ENCODE data around the gene PPIB.
"Not testable (repeated sequence)": the region's sequence is repeated elsewhere in the genome, so short reads cannot be mapped to it uniquely, and the experiment has no call there.

The PPIB gene

DNA sequence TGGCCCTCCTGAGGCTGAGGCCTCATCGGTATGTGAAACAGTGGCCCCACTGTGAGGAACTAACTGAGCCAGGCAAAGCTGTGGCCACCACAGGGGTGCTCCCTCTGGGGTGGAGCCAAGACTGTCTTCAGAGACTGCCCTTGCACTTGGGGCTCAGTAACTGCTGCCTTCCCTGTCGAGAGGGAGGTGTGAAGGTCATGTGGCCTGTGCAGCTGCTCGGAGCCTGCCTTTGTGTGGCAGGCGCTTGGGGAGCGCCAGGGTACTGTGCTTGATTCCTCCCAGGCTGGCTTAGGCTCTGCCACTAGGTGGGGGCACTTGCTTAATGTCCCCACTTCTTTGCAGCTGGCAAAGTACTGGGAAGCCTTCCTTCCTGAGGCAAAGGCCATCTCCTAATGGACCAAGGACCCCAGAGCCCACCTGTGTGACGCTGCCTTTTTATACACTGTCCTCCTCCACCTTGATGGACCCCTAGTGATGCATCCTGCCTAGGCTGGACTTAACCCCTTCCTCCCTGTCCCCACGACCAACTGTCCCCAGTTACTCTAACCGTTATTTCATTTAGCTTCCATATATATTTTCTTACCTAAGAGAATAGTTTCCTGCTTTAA, 25.5 kb downstream of the PPIB start:
- peaks cover 27% of the 10 kb centered on the region for H3K36me3 Mint-ChIP-seq (ENCODE audit: low read depth)
- no peak for DNase-seq
- H3K4me3 Mint-ChIP-seq: no peak overlapping the region

DNA sequence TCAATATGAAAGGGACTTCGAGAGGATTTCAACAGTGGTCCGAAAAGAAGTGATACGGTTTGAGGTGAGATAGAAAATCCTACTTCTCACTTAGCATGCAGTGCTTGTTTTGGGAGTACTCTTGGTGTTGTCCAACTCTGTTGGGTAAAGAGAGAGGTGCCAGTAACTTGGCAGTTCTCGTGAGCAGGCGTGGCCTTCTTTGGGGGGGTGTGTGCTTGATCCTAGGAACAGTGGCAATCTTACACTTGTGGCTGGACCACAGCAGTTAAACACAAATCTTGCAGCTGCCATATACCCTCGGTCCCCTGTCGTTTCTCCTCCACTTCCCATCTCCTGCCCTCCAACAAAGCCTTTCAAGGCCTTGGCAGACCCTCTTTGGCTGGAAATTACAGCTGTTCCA, 26.5 kb downstream of the PPIB start:
- DNase-seq (no peak), ATAC-seq (no peak)
- H3K9me3 Mint-ChIP-seq: no peaks in the 10 kb centered on the region
- H3K4me1 Mint-ChIP-seq: no peaks in the 10 kb centered on the region
- H3K36me3 Mint-ChIP-seq (ENCODE audit: low read depth): peaks cover 35% of the 10 kb centered on the region
- no peak overlapping the region for H3K4me3 Mint-ChIP-seq
- no peak overlapping the region for H3K27ac Mint-ChIP-seq
- H3K27me3 Mint-ChIP-seq: no peaks in the 10 kb centered on the region

More for the DNA sequence above, 25.5 kb downstream of the PPIB start:
- no peak overlapping the region for H3K27ac Mint-ChIP-seq
- H3K27me3 Mint-ChIP-seq: no peaks in the 10 kb centered on the region
- no peaks in the 10 kb centered on the region for H3K9me3 Mint-ChIP-seq
- no peaks in the 10 kb centered on the region for H3K4me1 Mint-ChIP-seq
- ATAC-seq: peak; percentile 43

DNA sequence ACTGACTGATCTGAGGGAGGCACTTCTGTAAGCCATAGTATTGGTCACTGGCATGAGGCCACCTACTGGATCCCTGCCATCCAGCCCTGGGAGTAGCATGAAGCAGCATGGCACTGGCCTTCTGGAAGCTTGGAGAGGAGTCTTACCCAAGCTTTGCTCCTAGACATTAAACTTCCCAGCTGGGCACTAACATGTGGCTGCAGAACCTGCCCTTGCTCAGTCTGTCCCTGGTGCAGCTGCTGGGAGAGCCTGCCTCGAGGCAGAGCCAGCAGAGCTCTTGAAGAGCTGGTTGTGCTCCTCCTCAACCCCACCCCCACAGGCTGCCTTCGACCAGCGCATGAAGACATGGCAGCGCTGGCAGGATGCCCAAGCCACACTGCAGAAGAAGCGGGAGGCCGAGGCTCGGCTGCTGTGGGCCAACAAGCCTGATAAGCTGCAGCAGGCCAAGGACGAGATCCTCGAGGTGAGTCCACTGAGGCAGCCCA, 28.4 kb downstream of the PPIB start:
- Mint-ChIP-seq H3K27me3 (no peaks in the 10 kb centered on the region), H3K36me3 (ENCODE audit: low read depth) (peaks cover 38% of the 10 kb centered on the region), H3K4me3 (no peak overlapping the region), H3K4me1 (no peaks in the 10 kb centered on the region), H3K9me3 (no peaks in the 10 kb centered on the region), H3K27ac (no peak overlapping the region)
- ATAC-seq (no peak), DNase-seq (no peak)

DNA sequence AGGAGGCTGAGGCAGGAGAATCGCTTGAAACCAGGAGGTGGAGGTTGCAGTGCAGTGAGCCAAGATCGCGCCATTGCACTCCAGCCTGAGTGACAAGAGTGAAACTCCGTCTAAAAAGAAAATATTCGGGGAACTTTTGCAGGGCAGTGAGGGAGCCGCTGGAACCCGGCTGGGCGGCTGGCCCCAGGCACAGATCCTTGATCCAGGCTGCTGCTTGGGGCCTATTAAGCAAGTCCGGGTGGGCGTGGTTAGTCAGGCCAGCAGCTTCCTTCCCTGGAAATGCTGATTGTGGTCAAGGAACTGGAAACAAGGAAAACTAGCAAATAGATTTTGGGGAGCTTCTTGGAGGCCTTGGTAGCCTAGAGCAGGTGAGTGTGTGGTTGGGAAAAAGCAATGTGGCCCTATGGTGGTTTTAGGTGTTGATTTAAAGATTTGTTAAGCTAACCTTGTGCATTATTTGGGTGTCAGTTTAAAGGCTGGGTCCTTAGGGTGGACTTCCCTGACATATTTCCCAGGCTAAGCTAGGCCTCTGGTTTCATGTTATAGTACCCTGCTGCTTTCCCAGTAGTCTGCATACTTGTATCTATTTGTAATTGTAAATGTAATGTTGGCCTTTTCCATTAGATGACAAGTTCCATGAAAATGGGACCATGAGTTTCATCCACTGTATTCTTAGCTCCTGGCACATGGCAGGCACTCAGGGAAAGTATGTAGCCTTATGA, 29.0 kb downstream of the PPIB start:
- no peaks in the 10 kb centered on the region for H3K9me3 Mint-ChIP-seq
- H3K4me1 Mint-ChIP-seq: no peaks in the 10 kb centered on the region
- no peak overlapping the region for H3K27ac Mint-ChIP-seq
- H3K27me3 Mint-ChIP-seq: no peaks in the 10 kb centered on the region
- H3K4me3 Mint-ChIP-seq: no peak overlapping the region
- peaks cover 42% of the 10 kb centered on the region for H3K36me3 Mint-ChIP-seq (ENCODE audit: low read depth)
- DNase-seq: no peak
- no peak for ATAC-seq

DNA sequence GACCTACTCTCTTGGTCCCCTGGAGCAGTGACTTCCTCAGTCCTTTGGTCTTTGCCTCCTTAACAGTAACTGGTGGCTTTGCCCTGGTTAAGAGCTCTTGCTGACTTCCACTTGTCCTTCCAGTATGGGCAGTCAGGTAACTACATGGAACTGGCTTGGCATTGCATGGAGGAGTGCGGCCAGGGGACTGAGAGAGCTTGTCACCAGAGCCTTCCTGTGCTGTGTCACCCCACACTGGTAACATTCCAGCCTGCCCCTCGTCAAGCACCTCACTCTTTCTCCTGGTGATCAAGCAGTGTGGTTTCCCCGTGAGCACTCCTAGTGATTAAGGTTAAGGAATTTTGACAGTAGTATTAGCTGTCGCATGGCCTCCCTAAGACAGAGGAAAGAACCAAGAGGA, 30.6 kb downstream of the PPIB start:
- Mint-ChIP-seq H3K27me3 (no peaks in the 10 kb centered on the region), H3K9me3 (no peaks in the 10 kb centered on the region), H3K27ac (no peak overlapping the region), H3K36me3 (ENCODE audit: low read depth) (peaks cover 51% of the 10 kb centered on the region), H3K4me3 (no peak overlapping the region), H3K4me1 (no peaks in the 10 kb centered on the region)
- DNase-seq (no peak), ATAC-seq (no peak)

DNA sequence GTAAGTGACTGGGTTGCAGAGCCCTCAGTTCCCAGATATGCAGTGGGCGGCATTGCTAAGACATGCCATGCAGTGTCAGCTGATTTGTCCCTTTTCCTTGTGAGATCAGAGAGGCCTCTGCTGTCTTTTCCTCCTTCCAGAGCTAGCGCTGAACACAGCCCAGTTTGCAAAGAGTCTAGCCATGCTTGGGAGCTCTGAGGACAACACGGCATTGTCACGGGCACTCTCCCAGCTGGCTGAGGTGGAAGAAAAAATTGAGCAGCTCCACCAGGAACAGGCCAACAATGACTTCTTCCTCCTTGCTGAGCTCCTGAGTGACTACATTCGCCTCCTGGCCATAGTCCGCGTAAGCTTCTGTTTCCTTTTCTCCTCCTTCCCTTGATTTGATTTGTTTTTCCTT, 31.3 kb downstream of the PPIB start:
- DNase-seq: no peak
- no peaks in the 10 kb centered on the region for H3K9me3 Mint-ChIP-seq
- H3K4me3 Mint-ChIP-seq: no peak overlapping the region
- H3K36me3 Mint-ChIP-seq (ENCODE audit: low read depth): peaks cover 51% of the 10 kb centered on the region
- ATAC-seq: no peak
- H3K27me3 Mint-ChIP-seq: no peaks in the 10 kb centered on the region
- no peaks in the 10 kb centered on the region for H3K4me1 Mint-ChIP-seq
- H3K27ac Mint-ChIP-seq: no peak overlapping the region

DNA sequence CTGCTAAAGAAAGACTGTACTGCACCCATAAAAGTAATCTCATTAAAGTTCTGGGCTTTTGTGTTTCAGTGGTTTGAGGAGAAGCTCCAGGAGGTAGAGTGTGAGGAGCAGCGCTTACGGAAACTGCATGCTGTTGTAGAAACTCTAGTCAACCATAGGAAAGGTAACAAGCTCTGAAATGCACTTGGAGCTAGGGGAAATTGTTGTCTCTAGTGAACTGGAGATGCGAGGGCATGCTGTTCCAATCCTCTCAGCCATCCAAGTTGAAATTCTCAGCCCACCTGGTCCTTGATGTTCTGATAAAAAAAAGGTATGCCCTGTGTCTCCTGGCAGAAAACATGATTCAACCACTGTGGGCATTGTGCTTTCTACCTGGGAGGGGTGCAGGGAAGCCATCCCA, 32.7 kb downstream of the PPIB start:
- Mint-ChIP-seq H3K36me3 (ENCODE audit: low read depth) (peaks cover 55% of the 10 kb centered on the region), H3K27ac (no peak overlapping the region), H3K4me3 (no peak overlapping the region), H3K9me3 (no peaks in the 10 kb centered on the region), H3K27me3 (no peaks in the 10 kb centered on the region), H3K4me1 (no peaks in the 10 kb centered on the region)
- ATAC-seq: no peak
- no peak for DNase-seq

DNA sequence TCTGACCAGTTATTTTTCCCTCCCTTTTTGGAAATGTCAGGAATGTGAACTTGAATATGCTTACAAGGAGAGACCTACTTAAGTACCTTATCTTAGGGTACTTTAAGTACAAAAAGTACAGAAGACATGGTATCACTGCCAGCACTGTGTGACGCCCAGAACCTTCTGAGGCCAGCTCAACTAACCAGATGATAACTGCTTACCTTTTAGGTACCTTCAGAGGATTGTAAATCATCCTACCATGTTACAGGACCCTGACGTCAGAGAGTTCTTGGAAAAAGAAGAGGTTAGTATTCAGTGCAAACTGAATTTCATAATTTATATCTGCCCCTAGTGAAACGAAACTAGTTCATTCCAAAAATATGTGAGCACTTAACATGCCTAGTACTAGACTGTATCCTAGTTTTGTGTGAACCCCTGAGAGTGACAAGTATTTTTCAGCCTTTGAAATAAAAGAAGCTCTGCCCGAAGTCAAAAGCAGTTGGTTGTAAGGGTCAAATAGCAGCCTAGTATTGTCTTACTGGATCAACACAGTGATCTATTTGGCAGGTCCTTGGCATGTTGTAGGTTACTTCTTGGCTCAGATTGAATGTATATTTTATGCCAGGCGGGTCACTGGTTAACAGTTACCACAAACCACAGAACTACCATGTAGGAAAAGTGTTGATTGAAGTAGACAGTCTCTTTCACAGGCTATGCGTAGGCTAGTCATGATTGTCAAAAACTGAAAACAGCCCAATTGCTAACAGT, 35.1 kb downstream of the PPIB start:
- no peak for ATAC-seq
- Mint-ChIP-seq H3K27ac (no peak overlapping the region), H3K9me3 (no peaks in the 10 kb centered on the region), H3K4me1 (no peaks in the 10 kb centered on the region), H3K4me3 (no peak overlapping the region), H3K36me3 (ENCODE audit: low read depth) (peaks cover 51% of the 10 kb centered on the region), H3K27me3 (no peaks in the 10 kb centered on the region)
- no peak for DNase-seq

DNA sequence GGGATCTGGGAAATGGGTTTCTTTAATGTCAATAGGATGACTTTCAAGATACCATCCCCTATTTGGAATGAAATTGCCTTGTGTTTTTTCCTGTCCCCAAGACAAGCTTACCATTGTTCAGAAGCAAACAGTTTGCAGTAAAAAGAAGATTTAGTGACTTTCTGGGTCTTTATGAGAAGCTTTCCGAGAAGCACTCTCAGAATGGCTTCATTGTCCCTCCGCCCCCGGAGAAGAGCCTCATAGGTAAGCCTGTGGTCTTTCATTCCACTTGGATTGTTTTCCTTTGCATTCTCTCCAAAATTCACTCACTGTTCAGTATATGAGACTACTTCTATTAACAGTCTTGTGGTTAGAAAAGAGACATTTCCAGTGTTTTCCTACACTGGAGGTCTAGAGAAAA, 36.8 kb downstream of the PPIB start:
- H3K4me3 Mint-ChIP-seq: no peak overlapping the region
- H3K9me3 Mint-ChIP-seq: no peaks in the 10 kb centered on the region
- DNase-seq (no peak), ATAC-seq (no peak)
- H3K36me3 Mint-ChIP-seq (ENCODE audit: low read depth): peaks cover 42% of the 10 kb centered on the region
- no peak overlapping the region for H3K27ac Mint-ChIP-seq
- no peaks in the 10 kb centered on the region for H3K4me1 Mint-ChIP-seq
- H3K27me3 Mint-ChIP-seq: no peaks in the 10 kb centered on the region

DNA sequence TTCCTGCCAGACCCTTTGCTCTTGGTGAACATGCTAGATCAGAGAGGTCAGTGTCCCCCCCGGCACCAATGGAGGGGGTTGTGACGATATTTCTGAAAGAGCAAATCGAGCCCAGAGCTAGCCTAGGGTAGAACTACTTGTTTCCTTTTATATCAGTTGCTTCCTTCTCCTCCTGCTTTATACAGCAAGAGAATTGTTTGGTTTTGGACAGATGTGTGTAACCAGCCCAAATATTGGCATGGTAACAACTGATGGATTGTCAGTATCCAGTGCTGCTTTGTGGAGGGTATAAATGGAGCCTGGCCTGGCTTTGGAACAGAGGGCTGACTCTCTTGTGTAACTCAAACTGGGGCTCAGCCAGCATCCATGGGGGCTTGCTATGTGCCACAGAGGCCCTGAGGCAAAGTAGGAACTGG, 39.9 kb downstream of the PPIB start:
- Mint-ChIP-seq H3K4me3 (no peak overlapping the region), H3K4me1 (no peaks in the 10 kb centered on the region), H3K27me3 (no peaks in the 10 kb centered on the region)

DNA sequence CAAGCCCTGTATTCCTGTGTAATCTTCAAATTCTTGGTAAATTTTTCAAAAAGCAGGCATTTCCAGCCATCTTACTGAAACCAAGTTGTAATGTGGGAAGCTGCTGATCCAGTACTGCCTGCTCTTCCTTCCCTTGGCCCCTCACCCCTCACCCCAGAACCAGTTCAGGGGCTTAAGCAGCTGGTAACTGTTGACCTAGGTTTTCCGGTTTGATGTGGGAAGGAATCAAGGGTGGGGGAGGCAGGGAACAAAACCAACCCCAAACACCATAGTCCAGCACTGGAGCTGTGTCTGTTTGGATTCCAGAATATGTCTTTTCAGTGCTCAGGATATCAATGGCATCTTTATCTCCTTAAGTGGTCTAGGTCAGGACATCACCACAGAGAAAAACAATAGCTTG, 40.4 kb downstream of the PPIB start:
- H3K4me1 Mint-ChIP-seq: no peaks in the 10 kb centered on the region
- H3K9me3 Mint-ChIP-seq: no peaks in the 10 kb centered on the region
- peaks cover 37% of the 10 kb centered on the region for H3K36me3 Mint-ChIP-seq (ENCODE audit: low read depth)
- no peaks in the 10 kb centered on the region for H3K27me3 Mint-ChIP-seq
- H3K4me3 Mint-ChIP-seq: no peak overlapping the region
- DNase-seq (no peak), ATAC-seq (no peak)
- H3K27ac Mint-ChIP-seq: no peak overlapping the region

More for the DNA sequence above, 39.9 kb downstream of the PPIB start:
- Mint-ChIP-seq H3K9me3 (no peaks in the 10 kb centered on the region), H3K27ac (no peak overlapping the region), H3K36me3 (ENCODE audit: low read depth) (peaks cover 39% of the 10 kb centered on the region)
- ATAC-seq: no peak
- no peak for DNase-seq

DNA sequence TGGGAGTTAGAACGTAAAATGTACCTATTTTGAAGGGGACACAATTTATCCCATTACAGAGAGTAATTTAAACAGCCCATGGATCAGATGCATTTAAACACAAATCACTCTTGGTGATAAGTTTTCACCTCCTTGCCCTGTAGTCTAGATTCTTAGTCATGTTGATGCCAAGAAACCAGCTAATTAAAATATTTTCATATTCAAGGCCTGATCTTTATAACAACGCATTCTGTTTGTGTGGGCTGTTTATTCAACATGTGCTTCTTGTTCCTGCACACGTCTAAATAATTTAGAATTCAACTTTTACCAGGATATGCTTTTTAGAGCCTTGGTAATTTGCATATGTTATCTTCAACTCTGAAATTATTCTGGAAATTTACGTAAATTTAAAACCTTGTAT, 41.2 kb downstream of the PPIB start:
- H3K27ac Mint-ChIP-seq: no peak overlapping the region
- no peaks in the 10 kb centered on the region for H3K9me3 Mint-ChIP-seq
- DNase-seq (no peak), ATAC-seq (no peak)
- no peaks in the 10 kb centered on the region for H3K27me3 Mint-ChIP-seq
- peaks cover 33% of the 10 kb centered on the region for H3K36me3 Mint-ChIP-seq (ENCODE audit: low read depth)
- H3K4me1 Mint-ChIP-seq: no peaks in the 10 kb centered on the region
- H3K4me3 Mint-ChIP-seq: no peak overlapping the region

DNA sequence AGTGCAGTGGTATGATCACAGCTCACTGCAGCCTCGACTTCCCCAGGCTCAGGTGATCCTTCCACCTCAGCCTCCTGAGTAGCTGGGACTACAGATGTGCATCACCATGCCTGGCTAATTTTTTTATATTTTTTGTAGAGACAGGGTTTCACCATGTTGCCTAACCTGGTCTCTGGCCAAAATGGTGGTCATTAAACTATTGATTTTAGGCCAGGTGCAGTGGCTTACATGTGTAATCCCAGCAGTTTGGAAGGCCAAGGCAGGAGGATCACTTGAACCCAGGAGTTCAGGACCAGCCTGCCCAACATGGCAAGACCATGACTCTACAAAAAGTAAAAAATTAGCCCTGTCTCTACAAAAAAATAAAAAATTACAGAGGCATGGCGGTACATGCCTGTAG, 42.5 kb downstream of the PPIB start:
- DNase-seq, ATAC-seq, H3K4me1 Mint-ChIP-seq, H3K4me3 Mint-ChIP-seq, H3K9me3 Mint-ChIP-seq, H3K27me3 Mint-ChIP-seq, H3K27ac Mint-ChIP-seq: not testable (repeated sequence)
- peaks cover 32% of the 10 kb centered on the region for H3K36me3 Mint-ChIP-seq (ENCODE audit: low read depth)

DNA sequence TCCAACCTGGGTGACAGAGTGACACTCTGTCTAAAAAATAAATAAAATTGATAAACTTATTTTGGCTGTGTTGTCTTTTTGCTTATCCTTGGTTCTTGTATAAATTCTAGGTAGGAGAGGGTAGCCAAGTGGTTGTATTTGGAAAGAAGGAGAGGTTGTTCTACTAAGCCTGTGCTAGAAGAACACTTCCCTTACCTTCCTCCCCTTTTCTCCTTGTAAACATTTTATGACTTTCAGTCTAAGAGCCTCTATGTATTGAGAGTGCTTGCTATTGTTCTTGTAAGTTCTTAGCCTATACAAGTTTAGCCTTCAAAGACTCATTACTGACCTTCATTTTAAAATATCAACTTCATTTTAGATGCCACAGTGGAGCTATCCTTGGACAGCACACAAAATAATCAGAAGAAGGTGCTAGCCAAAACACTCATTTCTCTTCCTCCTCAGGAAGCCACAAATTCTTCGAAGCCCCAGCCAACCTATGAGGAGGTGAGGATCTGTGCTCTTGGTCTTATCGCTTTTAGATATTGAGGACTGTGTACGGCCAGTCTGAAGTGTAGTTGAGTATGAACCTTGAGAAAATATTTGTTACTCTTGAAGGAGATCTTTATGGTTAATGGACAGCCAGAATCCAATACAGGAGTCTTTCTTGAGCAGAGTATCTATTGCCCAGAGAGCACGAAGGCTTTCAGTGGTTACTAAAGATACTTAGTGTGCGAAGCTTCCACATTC, 44.9 kb downstream of the PPIB start:
- H3K27ac Mint-ChIP-seq: no peak overlapping the region

More for the DNA sequence above, 44.9 kb downstream of the PPIB start:
- no peaks in the 10 kb centered on the region for H3K9me3 Mint-ChIP-seq
- H3K27me3 Mint-ChIP-seq: no peaks in the 10 kb centered on the region
- peaks cover 2% of the 10 kb centered on the region for H3K4me1 Mint-ChIP-seq
- no peak overlapping the region for H3K4me3 Mint-ChIP-seq
- DNase-seq: no peak
- no peak for ATAC-seq
- peaks cover 37% of the 10 kb centered on the region for H3K36me3 Mint-ChIP-seq (ENCODE audit: low read depth)

All from activated naive CD8-positive, alpha-beta T cell treated with anti-CD3 and anti-CD28 coated beads, Interleukin-2, amount 50 U/mL, for 24 hours (primary cell).